PC-3 (cell line): ENCODE data around the gene OR6K2. TPM values are rescaled to one million over a fixed set of nuclear protein-coding genes. Genes with fewer than 3 reads are reported as not detected.

Source experiments
- ATAC-seq: fragments of 200-7000 bp; cut with Tn5 transposase; 2 replicates; pipeline ENCODE4 v1.9.1; 2020; ENCODE audit warnings: mild to moderate bottlenecking, moderate library complexity
- BruUV-seq: library from RNA; stranded (reverse); fragments of 400-500 nt; replicated peaks from 2 replicates; lab custom pipeline; 2021; lab: Mats Ljungman, UMichigan
- CTCF ChIA-PET: fragments of 300-600 bp; sonication (Branson Sonifier 250); formaldehyde crosslinking; loops from one replicate; lab custom pipeline; 2022; ENCODE audit warnings: antibody characterized with exemption; lab: Charles Lee
- POLR2A ChIA-PET: fragments of 300-600 bp; sonication (Branson Sonifier 250); formaldehyde crosslinking; loops from one replicate; lab custom pipeline; 2022; ENCODE audit warnings: antibody characterized with exemption; ENCODE audit not compliant: unreplicated experiment; lab: Charles Lee
- DNase-seq: peaks from one replicate; pipeline ENCODE4 v3.0.0-alpha.2; 2015
- H2AFZ ChIP-seq: fragments of 300-600 bp; sonication (generic); 2 replicates; pipeline ENCODE4 v1.6.0; 2016; ENCODE audit warnings: antibody characterized with exemption, low read length
- H3F3A ChIP-seq: fragments of 300-600 bp; sonication (generic); one replicate; pipeline ENCODE4 v1.6.0; 2017; ENCODE audit warnings: antibody characterized with exemption, low read length, control low read depth, mild to moderate bottlenecking; ENCODE audit not compliant: unreplicated experiment
- H3K27ac ChIP-seq: fragments of 300-600 bp; sonication (generic); 2 replicates; pipeline ENCODE4 v1.5.1; 2016; ENCODE audit warnings: mild to moderate bottlenecking, low read length
- H3K27me3 ChIP-seq: fragments of 300-600 bp; sonication (generic); 2 replicates; pipeline ENCODE4 v1.6.1; 2016; ENCODE audit warnings: low read length, mixed read lengths
- H3K36me3 ChIP-seq: fragments of 300-600 bp; sonication (generic); 2 replicates; pipeline ENCODE4 v1.6.1; 2016; ENCODE audit warnings: low read depth, mixed run types, low read length, mixed read lengths
- H3K4me1 ChIP-seq: fragments of 300-600 bp; sonication (generic); 2 replicates; pipeline ENCODE4 v1.5.1; 2016; ENCODE audit warnings: low read length; ENCODE audit not compliant: insufficient read depth
- H3K4me2 ChIP-seq: fragments of 300-600 bp; sonication (generic); 2 replicates; pipeline ENCODE4 v1.6.0; 2016; ENCODE audit warnings: low read length
- H3K4me3 ChIP-seq: fragments of 300-600 bp; sonication (generic); 2 replicates; pipeline ENCODE4 v1.5.1; 2016; ENCODE audit warnings: mild to moderate bottlenecking, low read length, mixed read lengths
- H3K79me2 ChIP-seq: fragments of 300-600 bp; sonication (generic); 2 replicates; pipeline ENCODE4 v1.6.1; 2017; ENCODE audit warnings: low read length, mixed read lengths
- H3K9ac ChIP-seq: fragments of 300-600 bp; sonication (generic); 2 replicates; pipeline ENCODE4 v1.6.0; 2016; ENCODE audit warnings: mild to moderate bottlenecking, low read length
- H3K9me2 ChIP-seq: fragments of 300-600 bp; sonication (generic); replicated peaks from 2 replicates; pipeline ENCODE4 v1.6.1; 2016; ENCODE audit warnings: mixed run types, low read length, mixed read lengths
- H3K9me3 ChIP-seq: fragments of 300-600 bp; sonication (generic); 2 replicates; pipeline ENCODE4 v1.6.1; 2016; ENCODE audit warnings: low read length, mixed read lengths
- H4K20me1 ChIP-seq: fragments of 300-600 bp; sonication (generic); 2 replicates; pipeline ENCODE4 v1.6.1; 2016; ENCODE audit warnings: low read length, mixed read lengths
- EZH2 ChIP-seq: fragments of 300-600 bp; sonication (generic); IDR thresholded peaks from one replicate; pipeline ENCODE4 v1.6.1; 2017; ENCODE audit warnings: antibody characterized with exemption, mild to moderate bottlenecking, low read length; ENCODE audit not compliant: unreplicated experiment
- EZH2phosphoT487 ChIP-seq: fragments of 300-600 bp; sonication (generic); IDR thresholded peaks from 2 replicates; pipeline ENCODE4 v1.6.1; 2018; ENCODE audit warnings: mild to moderate bottlenecking, antibody characterized with exemption, low read length, borderline replicate concordance
- intact Hi-C: fragments of 100-400 bp; cut with micrococcal nuclease; formaldehyde crosslinking; loops from 2 replicates; pipeline ENCODE4 v1.9.0; 2023
- total RNA-seq: library from RNA; depleted of rRNA; stranded (reverse); fragments of >200 nt; gene quantifications from 2 replicates; pipeline ENCODE4 v1.2.3, GENCODE V29; 2014
- TF ChIP-seq, protein P1 (sequence below): fragments of 300-600 bp; sonication (generic); conservative IDR thresholded peaks from 2 replicates; pipeline ENCODE4 v1.5.1; 2017; ENCODE audit warnings: antibody characterized with exemption, low read depth, mild to moderate bottlenecking, low read length

The OR6K2 gene
- total RNA-seq, 1 experiment from 2014 or later, result not detected

DNA sequence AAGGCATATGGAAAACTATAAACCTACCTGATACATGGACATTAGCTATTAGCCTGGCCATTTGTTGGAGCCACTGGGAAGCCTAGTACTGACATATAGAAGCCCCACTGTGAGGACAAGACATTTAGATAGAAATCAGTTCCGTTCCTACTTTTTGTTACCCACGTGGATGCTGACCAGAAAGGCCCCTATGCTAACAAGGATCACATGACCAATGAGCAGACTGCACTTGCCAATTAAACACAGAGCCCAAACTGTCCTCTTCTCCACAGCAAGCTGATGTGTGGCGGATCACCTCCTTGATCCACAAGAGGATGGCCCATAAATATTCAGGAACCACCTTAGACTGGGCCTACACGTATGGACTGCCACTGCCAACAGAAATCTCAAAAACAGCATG is 31.3 kb upstream of the OR6K2 start:
- H2AFZ ChIP-seq, result no peak overlapping the region
- DNase-seq, result no peak
- H3K4me1 ChIP-seq, result no peaks in the 10 kb centered on the region
- H3K79me2 ChIP-seq, result no peaks in the 10 kb centered on the region
- H3K9me2 ChIP-seq, result no peaks in the 10 kb centered on the region
- no peak overlapping the region for H3K9ac ChIP-seq
- BruUV-seq, result no TSS peak
- no peaks in the 10 kb centered on the region for H3K27me3 ChIP-seq
- H3K4me2 ChIP-seq, result no peak overlapping the region
- no peaks in the 10 kb centered on the region for H3K36me3 ChIP-seq
- H3K4me3 ChIP-seq, result no peak overlapping the region
- TF ChIP-seq, protein P1, sequence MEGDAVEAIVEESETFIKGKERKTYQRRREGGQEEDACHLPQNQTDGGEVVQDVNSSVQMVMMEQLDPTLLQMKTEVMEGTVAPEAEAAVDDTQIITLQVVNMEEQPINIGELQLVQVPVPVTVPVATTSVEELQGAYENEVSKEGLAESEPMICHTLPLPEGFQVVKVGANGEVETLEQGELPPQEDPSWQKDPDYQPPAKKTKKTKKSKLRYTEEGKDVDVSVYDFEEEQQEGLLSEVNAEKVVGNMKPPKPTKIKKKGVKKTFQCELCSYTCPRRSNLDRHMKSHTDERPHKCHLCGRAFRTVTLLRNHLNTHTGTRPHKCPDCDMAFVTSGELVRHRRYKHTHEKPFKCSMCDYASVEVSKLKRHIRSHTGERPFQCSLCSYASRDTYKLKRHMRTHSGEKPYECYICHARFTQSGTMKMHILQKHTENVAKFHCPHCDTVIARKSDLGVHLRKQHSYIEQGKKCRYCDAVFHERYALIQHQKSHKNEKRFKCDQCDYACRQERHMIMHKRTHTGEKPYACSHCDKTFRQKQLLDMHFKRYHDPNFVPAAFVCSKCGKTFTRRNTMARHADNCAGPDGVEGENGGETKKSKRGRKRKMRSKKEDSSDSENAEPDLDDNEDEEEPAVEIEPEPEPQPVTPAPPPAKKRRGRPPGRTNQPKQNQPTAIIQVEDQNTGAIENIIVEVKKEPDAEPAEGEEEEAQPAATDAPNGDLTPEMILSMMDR, result no peak
- TF ChIP-seq EZH2phosphoT487 (no peak), EZH2 (no peak)
- no peaks in the 10 kb centered on the region for H3K9me3 ChIP-seq
- POLR2A ChIA-PET, result interaction anchor here (0.6 kb wide), 1 partner anchor 342 kb away, joined by 4 read pairs; no protein-coding TSS in a partner anchor
- intact Hi-C loops, result no loop called here
- CTCF ChIA-PET, result no interaction called here
- no peaks in the 10 kb centered on the region for H3F3A ChIP-seq
- H3K27ac ChIP-seq, result no peak overlapping the region
- ATAC-seq, result no peak
- H4K20me1 ChIP-seq, result no peaks in the 10 kb centered on the region

- ATAC-seq (no peak), DNase-seq (no peak)
- Histone ChIP-seq H3F3A (no peaks in the 10 kb centered on the region), H3K9me2 (no peaks in the 10 kb centered on the region), H3K27ac (no peak overlapping the region), H3K36me3 (no peaks in the 10 kb centered on the region), H4K20me1 (no peaks in the 10 kb centered on the region), H3K4me2 (no peak overlapping the region), H3K27me3 (0 out of 2 replicates have a peak, but pooled peaks cover 5% of the 10 kb centered on the region), H3K9me3 (no peaks in the 10 kb centered on the region), H3K79me2 (no peaks in the 10 kb centered on the region), H3K4me3 (no peak overlapping the region), H2AFZ (no peak overlapping the region), H3K4me1 (no peaks in the 10 kb centered on the region), H3K9ac (no peak overlapping the region)
- TF ChIP-seq EZH2phosphoT487, result no peak
- TF ChIP-seq, protein P1, result no peak
- TF ChIP-seq EZH2, result no peak
- intact Hi-C loops, result no loop called here
- ChIA-PET CTCF (no interaction called here), POLR2A (no interaction called here)
- no TSS peak for BruUV-seq
Observed at GRCh38 chr1:158730453-158730852, 30.0 kb upstream of the OR6K2 start.

DNA sequence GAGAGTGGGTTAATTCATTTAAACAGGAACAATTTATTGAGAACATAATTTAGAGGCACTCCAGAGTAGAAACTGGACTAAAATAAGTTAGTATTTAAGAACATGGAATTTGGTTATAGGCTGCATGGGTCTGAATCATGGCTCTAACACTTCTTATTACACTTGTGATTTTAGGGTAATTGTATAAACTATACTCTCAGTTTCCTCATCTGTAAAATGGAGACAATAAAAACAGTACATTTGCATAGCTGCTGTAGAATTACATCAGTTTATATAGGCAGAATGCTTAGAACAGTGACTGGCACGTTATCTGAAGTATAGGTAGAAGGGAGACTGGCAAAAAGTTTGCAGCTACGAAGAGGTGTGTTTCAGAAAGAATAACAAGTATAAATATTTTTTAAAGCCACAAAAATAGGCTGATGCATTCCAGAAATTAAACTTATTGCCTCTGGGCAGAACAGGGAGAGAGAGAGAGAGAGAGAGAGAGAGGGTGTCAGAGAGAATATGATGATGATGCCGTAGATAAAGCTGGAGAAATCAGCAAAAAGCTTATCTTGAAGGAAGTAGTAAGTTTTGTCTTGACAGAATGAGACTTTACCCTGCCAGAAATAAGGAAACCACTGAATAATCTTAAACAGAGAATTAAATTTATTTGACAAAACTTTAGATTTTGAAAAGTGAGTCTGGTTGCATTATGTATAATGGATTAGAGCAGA is 28.2 kb upstream of the OR6K2 start:
- Histone ChIP-seq H3K4me3 (no peak overlapping the region), H3F3A (no peaks in the 10 kb centered on the region), H3K9me3 (no peaks in the 10 kb centered on the region), H3K9ac (no peak overlapping the region), H3K79me2 (no peaks in the 10 kb centered on the region), H3K4me2 (no peak overlapping the region), H2AFZ (no peak overlapping the region), H3K9me2 (no peaks in the 10 kb centered on the region), H3K4me1 (no peaks in the 10 kb centered on the region), H3K36me3 (no peaks in the 10 kb centered on the region), H3K27ac (no peak overlapping the region), H3K27me3 (peaks cover 18% of the 10 kb centered on the region; the same call in 1 of the 2 replicates), H4K20me1 (no peaks in the 10 kb centered on the region)
- TF ChIP-seq, protein P1, result no peak
- TF ChIP-seq EZH2, result no peak
- no peak for TF ChIP-seq EZH2phosphoT487
- DNase-seq (no peak), ATAC-seq (no peak)
- intact Hi-C loops, result no loop called here
- CTCF ChIA-PET, result no interaction called here
- BruUV-seq, result no TSS peak
- POLR2A ChIA-PET, result no interaction called here
